WTC11 (cell line): ENCODE results near the gene TMEM43.

Experiments
- GABPB1 ChIP-seq: sonication (generic); formaldehyde crosslinking; IDR thresholded peaks from 2 replicates; pipeline ENCODE4 v1.8.1; 2023; ENCODE audit warnings: mild to moderate bottlenecking, missing genetic modification reagents
- MAX ChIP-seq: sonication (generic); formaldehyde crosslinking; IDR thresholded peaks from 2 replicates; pipeline ENCODE4 v1.8.0; 2022; ENCODE audit warnings: mild to moderate bottlenecking, missing genetic modification reagents

- TF ChIP-seq GABPB1 (no peak), MAX (CRISPR knock-in tag) (no peak)
Observed at GRCh38 chr3:14082108-14082657, 42.7 kb upstream of the TMEM43 start.
